HG02884 (cell line): ENCODE data around the gene KCNMB2.

Experiments used
- ATAC-seq: cut with Tn5 transposase; IDR thresholded peaks from one replicate; pipeline ENCODE4 v1.9.1; 2021; ENCODE audit warnings: mild to moderate bottlenecking, moderate library complexity; ENCODE audit not compliant: unreplicated experiment

Gene KCNMB2

GRCh38 chr3:178802259-178802658 lies 266.0 kb downstream of the KCNMB2 start:
- ATAC-seq, result no peak

- no peak for ATAC-seq
These were observed 266.9 kb downstream of the KCNMB2 start for GRCh38 chr3:178802993-178803693.

GRCh38 chr3:178804606-178805005 lies 268.4 kb downstream of the KCNMB2 start:
- ATAC-seq, result no peak

- no peak for ATAC-seq
These were observed 269.5 kb downstream of the KCNMB2 start for GRCh38 chr3:178805741-178806140.

- ATAC-seq, result no peak
These were observed 270.4 kb downstream of the KCNMB2 start for GRCh38 chr3:178806651-178807050.

GRCh38 chr3:178807694-178808093 lies 271.5 kb downstream of the KCNMB2 start:
- no peak for ATAC-seq

GRCh38 chr3:178808748-178809147 lies 272.5 kb downstream of the KCNMB2 start:
- ATAC-seq, result no peak

GRCh38 chr3:178810181-178810580 lies 273.9 kb downstream of the KCNMB2 start:
- ATAC-seq, result no peak

GRCh38 chr3:178822722-178823121 lies 286.5 kb downstream of the KCNMB2 start:
- ATAC-seq, result no peak

- no peak for ATAC-seq
These were observed 286.9 kb downstream of the KCNMB2 start for GRCh38 chr3:178823150-178823549.

- no peak for ATAC-seq
These were observed 287.5 kb downstream of the KCNMB2 start for GRCh38 chr3:178823591-178824246.

- no peak for ATAC-seq
These were observed 290.3 kb downstream of the KCNMB2 start for GRCh38 chr3:178826435-178827123.

GRCh38 chr3:178827285-178827856 lies 291.1 kb downstream of the KCNMB2 start:
- ATAC-seq, result no peak

GRCh38 chr3:178833695-178834094 lies 297.5 kb downstream of the KCNMB2 start:
- ATAC-seq, result no peak

- no peak for ATAC-seq
These were observed 298.8 kb downstream of the KCNMB2 start for GRCh38 chr3:178835033-178835432.

- no peak for ATAC-seq
These were observed 301.3 kb downstream of the KCNMB2 start for GRCh38 chr3:178837512-178837911.

- ATAC-seq, result no peak
These were observed 304.4 kb downstream of the KCNMB2 start for GRCh38 chr3:178840586-178840985.

GRCh38 chr3:178841011-178841410 lies 304.8 kb downstream of the KCNMB2 start:
- no peak for ATAC-seq

- no peak for ATAC-seq
These were observed 308.7 kb downstream of the KCNMB2 start for GRCh38 chr3:178844916-178845315.

GRCh38 chr3:178845420-178846118 lies 309.3 kb downstream of the KCNMB2 start:
- ATAC-seq, result no peak

GRCh38 chr3:178847190-178847589 lies 311.0 kb downstream of the KCNMB2 start:
- ATAC-seq, result no peak
